NCI-H146 treated with DMSO at 0.1 percent for 48 hours (cell line): ENCODE measurements around the gene CBFA2T3.
"Not testable (repeated sequence)": the region's sequence is repeated elsewhere in the genome, so short reads cannot be mapped to it uniquely, and the experiment has no call there.

Source experiments
- DNase-seq: peaks from one replicate; lab custom pipeline; 2025; ENCODE audit not compliant: unreplicated experiment; lab: John Stamatoyannopoulos, UW

Gene CBFA2T3

GRCh38 chr16:89013111-89013510 lies 36.1 kb upstream of the CBFA2T3 start:
- no peak for DNase-seq

DNA sequence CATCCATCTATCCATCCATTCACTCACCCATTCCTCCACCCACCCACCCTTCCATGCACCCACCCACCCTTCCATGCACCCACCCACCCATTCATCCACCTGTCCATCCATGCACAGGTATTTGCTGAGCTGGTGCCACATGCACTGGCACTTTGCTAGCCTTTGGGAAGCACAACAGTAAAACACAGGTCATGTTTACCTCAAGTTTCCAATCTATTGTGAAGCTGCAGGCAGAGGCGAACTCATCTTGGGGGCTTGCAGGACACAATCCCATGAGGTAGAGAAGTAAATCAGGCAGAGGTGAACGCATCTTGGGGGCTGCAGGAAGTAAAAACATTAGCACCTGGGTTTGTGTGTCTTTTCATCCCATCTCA lies 35.6 kb upstream of the CBFA2T3 start:
- DNase-seq: no peak

GRCh38 chr16:89011909-89012621 lies 35.1 kb upstream of the CBFA2T3 start:
- no peak for DNase-seq

GRCh38 chr16:89010210-89010925 lies 33.4 kb upstream of the CBFA2T3 start:
- DNase-seq: no peak

DNA sequence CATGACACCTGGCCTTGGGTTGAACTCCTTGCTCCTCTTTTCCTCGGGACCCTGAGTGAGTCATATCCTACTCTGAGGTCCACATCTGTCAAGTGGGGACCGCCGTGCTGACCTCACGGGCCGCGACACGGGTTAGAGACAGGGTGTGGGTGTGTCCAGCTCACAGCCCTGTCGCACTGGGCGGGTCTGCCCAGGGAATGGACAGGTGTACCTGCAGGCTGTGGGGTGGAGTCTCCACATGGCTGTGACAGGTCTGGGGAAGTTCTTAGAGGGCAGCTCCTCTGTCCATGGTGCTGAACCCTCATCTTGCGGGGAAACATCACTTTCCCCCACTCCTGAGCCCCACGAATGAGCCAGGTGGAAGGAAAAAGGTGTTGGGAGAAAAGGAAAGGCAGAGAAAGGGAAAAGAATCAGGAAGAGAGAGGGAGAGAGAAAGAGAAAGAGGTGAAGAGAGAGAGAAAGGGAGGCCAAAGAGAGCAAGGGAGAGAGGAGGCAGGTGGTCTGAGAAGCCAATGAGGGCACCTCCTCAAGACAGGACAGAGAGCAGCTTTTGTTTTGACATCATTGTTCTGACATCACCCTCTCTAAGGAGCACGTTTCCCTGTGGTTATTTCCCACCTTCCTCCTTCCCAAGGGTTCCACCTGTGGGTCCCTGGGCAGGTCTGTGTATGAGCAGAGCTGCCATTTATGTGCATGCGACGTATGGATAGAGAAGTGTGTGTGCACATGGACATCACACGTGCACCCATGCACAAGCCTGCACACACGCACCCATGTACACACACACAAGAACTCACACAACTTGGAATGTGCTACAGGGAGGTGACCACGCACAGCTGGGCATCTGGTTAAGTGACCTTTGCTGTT lies 32.6 kb upstream of the CBFA2T3 start:
- no peak for DNase-seq

- not testable (repeated sequence) for DNase-seq
These were observed 31.8 kb upstream of the CBFA2T3 start for GRCh38 chr16:89008796-89009195.

DNA sequence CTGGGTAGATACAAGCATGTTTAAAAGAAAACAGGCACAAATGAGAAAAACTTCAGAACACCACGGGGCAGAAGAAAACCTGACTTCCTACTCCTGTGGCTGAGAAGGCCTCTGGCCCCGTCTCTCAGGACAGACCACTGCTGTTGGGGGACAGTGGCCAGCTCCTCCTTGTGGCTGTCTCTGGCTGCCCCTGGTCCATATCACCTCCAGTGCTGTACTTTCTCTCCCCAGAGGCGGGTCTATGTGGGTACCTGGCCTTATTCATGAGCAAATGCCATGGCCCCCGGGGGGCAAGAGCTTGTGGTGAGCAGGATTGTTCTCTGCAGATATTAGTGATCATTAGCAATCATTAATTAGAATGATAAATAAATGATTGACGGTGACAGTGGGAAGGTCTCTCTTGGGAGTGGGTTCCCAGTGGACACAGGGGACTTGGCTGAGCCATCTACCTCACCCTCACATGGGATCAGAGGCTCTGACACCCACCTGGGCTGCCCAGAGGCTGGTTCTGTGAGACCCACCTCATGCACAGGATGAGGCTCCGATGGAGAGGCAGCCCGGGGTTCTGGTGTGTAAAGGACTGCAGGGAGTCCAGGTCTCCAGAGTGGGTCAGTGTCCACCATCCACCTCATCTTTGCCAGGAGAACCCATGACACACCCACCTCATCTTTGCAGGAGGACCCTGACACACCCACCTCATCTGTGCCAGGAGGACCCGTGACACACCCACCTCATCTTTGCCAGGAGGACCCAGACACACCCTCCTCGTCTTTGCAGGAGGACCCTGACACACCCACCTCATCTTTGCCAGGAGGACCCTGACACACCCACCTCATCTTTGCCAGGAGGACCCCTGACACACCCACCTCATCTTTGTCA lies 30.6 kb upstream of the CBFA2T3 start:
- no peak for DNase-seq

GRCh38 chr16:89006036-89006752 lies 29.2 kb upstream of the CBFA2T3 start:
- no peak for DNase-seq

GRCh38 chr16:89005201-89006035 lies 28.4 kb upstream of the CBFA2T3 start:
- no peak for DNase-seq

- peak; percentile 10 for DNase-seq
These were observed 27.3 kb upstream of the CBFA2T3 start for GRCh38 chr16:89004209-89004831.

DNA sequence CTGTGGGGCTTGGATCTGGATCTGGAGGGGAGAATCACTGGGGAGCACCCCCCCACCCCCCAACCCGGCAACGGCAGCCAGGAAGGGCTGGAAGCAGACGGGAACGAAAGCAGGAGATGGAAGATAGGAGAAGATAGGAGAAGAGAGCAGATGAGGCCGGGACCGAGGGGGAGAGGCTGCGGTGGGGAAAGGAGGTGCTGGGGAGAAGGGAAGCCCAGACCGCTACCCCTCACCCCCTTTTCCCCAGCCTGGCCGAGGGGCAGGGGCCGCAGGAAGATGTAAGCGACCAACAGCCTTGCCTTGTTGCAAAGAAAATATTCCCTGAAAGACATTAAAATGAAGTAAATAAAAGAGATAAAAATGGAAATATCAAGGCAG lies 26.8 kb upstream of the CBFA2T3 start:
- no peak for DNase-seq

- no peak for DNase-seq
These were observed 26.1 kb upstream of the CBFA2T3 start for GRCh38 chr16:89002851-89003830.

DNA sequence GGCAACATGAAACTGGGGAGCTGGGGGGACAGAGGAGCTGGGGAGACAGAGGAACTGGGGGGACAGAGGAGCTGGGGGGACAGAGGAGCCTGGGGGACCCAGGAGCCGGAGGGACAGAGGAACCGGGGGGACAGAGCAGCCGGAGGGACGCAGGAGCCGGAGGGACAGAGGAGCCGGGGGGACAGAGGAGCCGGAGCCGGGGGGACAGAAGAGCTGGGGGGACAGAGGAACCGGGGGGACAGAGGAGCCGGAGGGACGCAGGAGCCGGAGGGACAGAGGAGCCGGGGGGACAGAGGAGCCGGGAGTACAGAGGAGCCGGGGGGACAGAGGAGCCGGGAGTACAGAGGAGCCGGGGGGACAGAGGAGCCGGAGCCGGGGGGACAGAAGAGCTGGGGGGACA lies 25.1 kb upstream of the CBFA2T3 start:
- DNase-seq: not testable (repeated sequence)

- DNase-seq: no peak
These were observed 24.4 kb upstream of the CBFA2T3 start for GRCh38 chr16:89001117-89002027.

GRCh38 chr16:89000207-89000959 lies 23.4 kb upstream of the CBFA2T3 start:
- DNase-seq: no peak
